Stimulated activated CD4-positive, alpha-beta T cell treated with anti-CD3 and anti-CD28 coated beads, Interleukin-4, amount 100 ng/mL, for 1 hour (primary cell): ENCODE results near the gene CSNK1A1.
"Not testable (repeated sequence)": the region's sequence is repeated elsewhere in the genome, so short reads cannot be mapped to it uniquely, and the experiment has no call there.

Experiments used
- DNase-seq: peaks from one replicate; pipeline ENCODE4 v3.0.0-alpha.2; 2020

The CSNK1A1 gene

DNA sequence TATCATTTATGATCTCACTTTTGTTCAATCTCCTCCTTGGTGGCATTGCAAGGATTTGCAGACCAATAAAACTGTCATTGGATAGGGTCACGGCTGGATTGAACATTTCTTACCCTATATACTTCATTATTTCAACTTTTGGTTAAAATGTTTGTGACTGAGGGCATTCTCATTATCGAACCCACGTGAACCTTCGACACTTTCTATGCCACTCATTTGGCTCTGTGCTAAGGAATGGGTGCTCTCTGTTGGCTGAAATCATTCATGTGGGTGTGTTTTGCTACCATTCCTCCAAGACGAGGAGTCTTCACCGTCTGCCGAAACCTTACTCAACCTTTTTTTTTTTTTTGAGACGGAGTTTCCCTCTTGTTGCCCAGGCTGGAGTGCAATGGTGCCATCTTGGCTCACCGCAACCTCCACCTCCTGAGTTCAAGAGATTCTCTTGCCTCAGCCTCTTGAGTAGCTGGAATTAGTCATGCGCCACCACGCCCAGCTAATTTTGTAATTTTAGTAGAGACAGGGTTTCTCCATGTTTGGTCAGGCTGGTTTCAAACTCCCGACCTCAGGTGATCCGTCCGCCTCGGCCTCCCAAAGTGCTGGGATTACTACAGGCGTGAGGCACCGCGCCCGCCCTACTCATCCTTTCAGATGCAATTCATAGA is 62.5 kb downstream of the CSNK1A1 start:
- DNase-seq, result no peak

DNA sequence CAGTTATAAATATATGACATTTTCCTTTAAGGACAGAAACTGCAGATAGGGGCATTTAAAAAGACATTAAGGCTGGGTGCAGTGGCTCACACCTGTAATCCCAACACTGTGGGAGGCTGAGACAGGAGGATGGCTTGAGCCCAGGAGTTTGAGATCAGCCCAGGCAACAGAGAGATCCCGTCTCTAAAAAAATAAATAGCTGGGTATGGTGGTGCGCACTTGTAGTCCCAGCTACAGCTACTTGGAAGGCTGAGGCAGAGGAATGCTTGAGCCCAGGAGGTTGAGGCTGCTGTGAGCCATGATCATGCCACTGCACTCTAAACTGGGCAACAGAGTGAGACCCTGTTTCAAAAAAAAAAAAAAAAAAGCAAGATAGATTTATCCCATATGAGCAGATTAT is 63.6 kb downstream of the CSNK1A1 start:
- DNase-seq, result no peak

DNA sequence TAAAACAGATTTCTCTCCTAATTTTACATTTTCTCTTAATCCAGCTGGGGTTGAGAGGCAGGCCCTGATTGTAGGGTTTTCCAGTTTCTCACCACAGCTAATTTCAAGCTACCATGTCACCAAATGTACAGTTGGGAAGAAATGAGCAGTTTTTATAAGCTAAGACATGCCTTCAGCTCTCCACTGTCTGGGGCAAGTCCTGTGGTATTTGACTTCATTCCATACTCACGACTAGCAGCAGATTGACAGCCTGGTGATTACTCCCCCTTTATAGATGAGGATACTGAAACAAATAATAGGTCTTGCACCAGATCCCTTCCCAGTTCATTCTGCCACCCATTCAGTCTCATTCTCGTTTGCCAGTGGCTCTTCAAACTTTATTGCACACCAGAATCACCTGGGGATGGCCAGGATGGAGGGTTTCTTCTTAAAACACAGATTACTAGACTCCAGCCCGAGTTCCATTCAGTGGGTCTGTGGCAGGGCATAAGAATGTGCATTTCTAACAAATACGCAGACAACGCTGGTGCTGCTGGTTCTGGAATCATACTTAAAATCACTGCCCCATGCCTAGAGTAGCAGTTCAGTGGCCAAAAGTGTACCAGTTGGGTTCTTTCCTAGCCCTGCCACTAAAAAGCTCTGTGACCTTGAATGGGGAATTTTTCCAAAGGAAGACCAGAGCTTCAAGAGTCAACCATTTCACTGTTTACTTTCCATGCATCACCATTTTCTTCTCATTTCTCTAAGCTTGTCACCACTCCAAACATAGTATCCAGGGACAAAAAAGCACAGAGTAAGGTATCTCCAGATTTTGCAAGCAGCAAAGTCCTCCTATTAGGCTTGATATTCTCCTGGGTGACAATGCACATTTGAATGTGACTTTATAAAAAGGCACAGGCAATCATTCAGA is 64.3 kb downstream of the CSNK1A1 start:
- DNase-seq, result no peak

DNA sequence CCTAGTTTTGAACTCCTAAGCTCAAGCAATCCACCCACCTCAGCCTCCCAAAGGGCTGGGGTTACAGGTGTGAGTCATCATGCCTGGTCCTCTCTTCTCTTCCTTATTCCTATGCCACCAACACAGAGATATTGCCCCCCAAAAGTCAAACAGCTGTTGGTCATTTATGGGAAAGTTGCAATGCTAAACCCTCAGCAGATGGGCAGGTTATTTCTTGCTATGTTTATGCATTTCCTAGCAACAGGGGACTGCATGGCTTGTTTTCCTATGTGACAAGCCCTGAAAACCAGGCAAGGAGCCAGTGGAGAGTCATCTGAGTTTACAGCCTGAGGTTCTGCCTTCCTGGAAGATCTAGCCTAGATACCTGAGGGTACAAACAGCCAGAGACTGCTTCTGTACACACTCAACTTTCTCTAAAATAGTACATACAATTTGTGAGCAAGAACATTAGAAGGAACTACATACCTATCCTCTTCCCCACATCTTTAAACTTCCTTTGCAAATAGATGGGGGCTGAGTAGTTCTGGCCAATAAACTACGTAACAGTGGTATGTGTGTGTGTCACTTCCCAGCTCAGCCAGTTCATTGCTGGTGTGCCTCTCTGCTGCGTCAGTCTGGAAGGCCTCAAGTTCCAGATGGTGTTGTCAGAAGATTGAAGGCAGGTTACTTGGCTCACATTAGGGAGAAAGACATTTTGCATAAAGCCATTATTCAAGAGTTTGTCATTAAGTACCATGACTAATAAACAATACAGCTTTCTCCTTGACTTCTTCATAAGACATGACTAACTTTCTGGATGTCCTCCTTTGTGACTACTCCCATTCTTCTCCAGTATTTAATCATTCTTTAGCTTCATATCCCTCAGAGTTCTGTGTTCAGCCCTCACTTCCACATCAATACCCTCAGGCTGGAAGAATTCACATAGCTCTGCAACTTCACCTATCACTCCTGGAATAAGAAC is 65.3 kb downstream of the CSNK1A1 start:
- no peak for DNase-seq

DNA sequence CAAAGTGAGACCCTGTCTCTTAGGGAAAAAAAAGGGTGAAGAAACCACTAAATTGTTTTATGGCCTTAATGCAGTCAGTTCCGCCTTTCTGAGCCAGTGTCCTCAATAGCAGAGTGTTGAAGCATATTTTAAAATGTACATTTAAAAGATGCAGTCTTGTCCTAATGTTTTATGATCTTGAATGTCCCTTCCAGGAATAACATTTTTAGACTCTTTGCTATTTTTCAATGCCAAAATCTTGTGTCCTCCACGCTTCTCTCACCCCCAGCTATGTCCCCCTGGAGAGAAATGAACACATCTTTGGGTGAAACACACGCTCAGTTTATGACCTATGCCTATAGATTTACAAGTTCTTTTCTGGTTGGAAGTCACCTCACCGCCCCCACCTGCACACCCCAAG is 69.8 kb downstream of the CSNK1A1 start:
- DNase-seq, result no peak

DNA sequence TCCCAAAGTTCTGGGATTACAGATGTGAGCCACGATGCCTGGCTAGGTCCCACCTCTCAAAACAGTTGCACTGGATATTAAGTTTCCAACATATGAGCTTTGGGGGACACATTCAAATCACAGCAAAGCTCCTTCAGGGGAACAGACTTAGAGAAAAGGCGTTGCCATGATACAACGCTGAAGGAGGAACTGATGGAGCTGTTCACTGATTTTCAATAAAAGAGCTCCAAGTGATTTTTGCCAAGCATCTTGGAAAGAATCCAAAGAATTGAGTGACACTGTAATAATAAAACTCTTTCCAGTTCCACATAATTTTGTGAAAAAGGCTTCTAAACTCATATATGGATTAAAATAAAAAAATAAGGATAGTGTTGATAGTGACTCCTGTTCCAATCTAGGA is 72.5 kb downstream of the CSNK1A1 start:
- no peak for DNase-seq

DNA sequence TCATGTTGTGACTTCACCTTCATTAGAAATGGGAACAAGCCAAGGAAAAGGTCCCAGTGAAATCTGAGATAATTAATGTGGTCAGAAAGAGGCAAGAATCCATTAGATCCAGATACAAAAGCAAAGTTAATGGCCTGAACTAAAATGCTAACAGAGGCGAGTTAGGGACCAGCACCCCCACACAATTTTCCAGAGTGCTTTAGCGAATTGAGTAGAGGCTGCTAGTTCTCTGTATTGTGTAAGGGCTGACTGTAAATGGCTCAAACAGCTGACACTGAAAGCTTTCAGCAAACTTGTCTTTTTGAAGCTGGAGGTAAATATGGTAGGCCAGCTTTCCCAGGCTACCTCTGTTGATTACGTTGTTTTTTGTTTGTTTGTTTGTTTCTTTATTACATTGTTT is 75.5 kb downstream of the CSNK1A1 start:
- DNase-seq, result no peak

DNA sequence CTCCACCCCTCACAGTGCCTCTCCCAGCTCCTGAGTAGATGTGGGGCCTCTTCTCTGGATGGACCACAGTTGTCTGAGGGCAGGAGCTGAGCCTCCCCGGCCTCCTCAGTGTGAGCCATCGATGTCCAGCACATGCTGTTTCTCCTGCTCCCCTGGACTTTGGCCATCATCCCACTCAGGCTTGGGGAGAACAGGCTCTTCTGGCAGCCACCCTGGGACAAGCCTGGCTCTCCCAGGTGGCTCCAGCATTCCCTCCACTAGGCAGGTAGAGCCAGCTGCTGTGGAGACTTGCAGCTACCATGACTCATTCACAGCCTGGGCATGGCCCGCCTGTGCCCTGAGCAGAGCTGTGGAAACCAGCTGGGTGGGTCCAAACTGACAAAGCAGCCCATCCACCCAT is 77.0 kb downstream of the CSNK1A1 start:
- DNase-seq, result no peak

DNA sequence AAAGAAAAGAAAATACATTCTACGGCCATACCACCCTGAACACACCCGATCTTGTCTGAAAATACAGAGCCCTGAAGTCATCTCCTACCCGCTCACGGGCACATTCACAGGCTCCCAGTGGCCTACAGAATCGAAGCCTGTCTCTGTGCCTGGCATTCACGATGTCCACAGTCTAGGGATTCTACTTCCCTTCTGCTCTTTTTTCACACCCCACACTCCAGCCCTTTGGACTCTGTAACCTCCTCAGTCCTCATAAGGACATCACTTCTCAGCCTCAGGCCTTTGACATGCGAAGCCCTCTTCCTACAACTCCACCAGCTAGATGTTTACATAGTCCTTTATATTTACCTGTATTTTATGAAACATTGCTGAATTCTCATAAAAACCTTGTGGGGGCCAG is 77.8 kb downstream of the CSNK1A1 start:
- no peak for DNase-seq

DNA sequence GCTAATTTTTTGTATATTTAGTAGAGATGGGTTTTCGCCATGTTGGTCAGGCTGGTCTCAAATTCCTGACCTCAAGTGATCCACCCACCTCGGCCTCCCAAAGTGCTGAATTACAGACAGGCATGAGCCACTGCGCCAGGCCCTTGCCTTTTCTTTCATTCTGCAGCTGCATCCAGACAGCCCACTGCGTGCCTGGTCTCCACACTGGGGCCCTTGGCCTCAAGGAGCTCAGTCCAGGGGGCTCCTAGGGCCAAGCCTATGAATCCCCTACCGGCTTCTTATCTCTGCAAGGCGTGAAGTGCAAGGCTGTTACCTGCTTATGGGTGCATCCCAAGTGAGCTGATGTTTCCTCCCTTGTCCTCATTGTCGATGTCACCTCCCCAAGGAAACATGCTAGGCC is 78.8 kb downstream of the CSNK1A1 start:
- DNase-seq, result no peak

DNA sequence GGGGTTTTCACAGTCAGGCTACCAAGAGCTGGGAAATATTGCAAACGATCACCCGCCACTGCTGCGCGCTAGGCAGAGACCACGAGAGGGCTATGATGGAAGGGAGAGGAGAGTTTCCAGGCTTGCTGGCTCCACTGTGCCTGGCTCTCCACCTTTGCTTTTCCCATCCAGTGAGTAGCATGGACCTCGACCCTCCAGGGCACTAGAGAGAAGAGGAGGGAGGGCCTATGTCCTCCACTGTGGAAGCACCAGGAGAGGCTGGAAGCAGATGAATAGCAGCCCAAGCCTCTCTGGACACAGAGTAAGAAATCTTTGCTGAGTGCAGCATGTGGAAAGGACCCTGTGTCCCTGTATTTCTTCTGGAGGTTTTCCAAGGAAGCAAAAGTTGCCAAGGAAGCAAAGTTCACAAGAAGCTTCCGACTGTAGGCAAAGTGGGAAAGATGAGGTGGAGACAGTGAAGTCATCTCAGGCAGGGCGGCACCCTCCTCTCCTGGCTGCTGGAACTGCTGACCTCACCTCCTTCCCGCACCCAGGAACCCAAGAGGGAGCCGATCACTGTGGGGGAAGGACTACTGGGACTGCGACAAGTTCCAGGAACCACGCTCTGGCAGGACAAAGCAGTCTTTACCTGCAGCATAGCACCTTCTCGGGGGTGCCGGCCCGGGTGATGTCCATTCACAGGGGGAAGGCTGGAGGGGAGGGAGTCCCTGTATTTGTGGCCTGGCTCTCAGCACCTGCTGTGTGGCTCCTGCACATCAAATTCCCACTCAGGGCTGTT is 79.6 kb downstream of the CSNK1A1 start:
- DNase-seq, result no peak

DNA sequence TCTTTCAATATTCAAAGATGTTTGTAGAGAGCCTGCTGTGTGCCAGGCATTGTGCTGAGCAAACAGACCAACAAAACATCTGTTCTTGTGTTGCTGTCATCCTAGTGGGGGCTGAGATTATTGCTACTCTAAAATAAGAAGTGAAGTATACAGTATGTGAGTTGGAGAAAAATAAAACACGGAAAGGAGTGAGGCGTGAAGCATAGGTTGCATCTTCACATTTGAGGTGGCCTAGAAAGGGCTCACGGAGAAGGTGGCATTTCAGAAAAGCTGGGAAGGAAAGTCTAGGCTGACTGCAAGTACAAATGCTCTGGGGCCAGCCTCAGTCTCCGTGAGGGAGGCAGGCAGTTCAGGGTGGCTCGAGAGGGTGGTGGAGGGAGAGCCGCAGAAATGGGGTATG is 80.3 kb downstream of the CSNK1A1 start:
- no peak for DNase-seq

DNA sequence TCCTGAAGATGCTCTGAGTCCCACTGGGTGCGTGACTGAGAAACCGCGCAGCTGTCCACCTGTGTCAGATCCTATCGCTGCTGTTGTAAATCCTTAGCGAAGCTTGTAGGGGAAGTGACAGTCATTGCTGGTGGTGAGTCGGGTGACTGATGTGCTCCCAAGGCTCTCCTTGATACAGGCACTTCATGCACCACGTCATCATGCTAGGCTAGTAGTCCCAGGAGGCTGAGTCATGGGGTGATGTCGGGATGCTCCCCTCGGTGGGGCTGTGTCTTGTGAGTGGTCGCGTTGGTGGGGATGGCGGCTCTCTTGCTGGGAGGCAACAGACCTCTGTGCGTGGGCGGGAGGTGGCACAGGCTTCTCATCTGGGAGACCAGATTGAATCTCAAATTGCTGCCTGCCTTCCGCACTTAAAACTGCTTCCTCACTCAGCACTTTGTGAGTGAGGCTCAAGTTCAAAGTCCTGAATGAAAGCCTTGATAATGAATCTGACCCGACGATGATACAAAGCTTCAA is 84.7 kb downstream of the CSNK1A1 start:
- DNase-seq, result no peak

DNA sequence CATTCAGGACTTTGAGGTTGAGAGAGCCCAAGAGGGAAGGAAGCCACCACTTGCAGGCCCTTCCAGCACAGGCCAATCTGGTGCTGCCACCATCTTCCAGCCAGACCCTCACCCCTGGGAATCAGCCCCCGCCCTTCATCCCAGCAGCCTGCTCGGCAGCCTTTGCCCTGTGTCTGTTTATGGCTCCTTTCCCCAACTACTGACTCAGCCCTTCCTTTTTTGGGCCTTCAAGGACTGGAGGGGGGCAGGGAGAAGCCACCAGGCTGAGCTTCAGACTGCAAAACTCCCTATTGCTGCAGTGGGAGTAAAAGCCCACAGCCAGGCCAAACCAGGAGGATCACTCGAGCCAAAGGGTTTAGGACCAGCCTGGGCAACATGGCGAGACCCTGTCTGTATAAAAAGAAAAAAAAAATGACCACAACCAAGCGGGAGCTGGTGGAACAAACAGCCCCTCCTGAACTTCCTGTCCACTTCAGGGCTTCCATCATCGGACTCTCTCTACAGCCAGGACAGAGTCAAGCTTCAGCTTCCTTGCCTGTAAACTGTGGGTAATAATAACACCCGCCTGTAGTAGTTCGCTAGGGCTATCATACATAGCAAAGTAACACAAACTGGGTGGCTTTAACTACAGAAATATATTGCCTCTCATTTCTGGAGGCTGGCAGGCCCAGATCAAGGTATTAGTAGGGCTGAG is 86.3 kb downstream of the CSNK1A1 start:
- DNase-seq, result no peak

DNA sequence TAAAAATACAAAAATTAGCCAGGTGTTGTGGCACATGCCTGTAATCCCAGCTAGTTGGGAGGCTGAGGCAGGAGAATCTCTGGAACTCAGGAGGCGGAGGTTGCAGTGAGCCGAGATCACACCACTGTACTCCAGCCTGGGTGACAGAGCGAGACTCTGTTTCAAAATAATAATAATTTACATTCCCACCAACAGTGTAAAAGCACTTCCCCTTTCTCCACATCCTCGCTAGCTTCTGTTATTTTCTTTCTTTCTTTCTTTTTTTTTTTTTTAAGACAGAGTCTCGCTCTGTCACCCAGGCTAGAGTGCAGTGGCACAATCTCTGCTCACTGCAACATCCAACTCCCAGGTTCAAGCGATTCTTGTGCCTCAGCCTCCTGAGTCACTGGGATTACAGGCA is 89.3 kb downstream of the CSNK1A1 start:
- DNase-seq, result not testable (repeated sequence)

DNA sequence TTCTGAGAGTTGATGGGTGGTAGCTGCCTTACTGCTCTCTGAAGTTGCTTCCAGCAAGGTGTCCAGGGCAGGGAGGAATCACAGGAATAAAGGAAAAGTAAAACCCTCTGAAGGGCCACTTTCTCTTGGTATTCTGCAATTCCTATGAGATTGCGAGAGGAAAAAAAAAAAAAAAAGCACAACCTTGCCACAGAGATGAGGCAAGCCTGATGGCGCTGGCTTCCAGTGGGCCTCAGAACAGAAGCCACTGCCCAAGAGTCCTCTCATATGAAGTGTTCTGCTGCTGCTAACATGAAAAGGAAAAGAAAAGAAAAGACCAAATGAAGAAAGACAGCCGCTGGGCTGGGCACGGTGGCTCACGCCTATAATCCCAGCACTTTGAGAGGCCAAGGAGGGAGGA is 91.3 kb downstream of the CSNK1A1 start:
- DNase-seq, result no peak

DNA sequence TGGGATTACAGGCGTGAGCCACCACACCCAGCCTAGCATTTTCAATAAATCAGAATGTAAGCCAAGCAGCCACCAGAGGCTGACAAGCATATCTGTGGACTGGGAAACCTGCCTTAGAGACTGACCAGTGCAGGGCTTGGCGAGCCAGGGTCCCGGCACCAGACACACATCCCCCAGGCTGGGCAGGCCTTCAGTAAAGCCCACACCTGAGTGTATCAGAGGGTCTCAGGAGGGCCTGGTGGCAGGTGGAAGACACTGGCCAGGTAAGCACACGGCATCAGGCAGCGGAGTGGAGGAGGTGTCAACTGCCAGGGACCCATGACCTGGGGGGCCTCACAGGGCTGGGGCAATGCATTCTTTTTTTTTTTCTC is 93.9 kb downstream of the CSNK1A1 start:
- DNase-seq, result no peak

DNA sequence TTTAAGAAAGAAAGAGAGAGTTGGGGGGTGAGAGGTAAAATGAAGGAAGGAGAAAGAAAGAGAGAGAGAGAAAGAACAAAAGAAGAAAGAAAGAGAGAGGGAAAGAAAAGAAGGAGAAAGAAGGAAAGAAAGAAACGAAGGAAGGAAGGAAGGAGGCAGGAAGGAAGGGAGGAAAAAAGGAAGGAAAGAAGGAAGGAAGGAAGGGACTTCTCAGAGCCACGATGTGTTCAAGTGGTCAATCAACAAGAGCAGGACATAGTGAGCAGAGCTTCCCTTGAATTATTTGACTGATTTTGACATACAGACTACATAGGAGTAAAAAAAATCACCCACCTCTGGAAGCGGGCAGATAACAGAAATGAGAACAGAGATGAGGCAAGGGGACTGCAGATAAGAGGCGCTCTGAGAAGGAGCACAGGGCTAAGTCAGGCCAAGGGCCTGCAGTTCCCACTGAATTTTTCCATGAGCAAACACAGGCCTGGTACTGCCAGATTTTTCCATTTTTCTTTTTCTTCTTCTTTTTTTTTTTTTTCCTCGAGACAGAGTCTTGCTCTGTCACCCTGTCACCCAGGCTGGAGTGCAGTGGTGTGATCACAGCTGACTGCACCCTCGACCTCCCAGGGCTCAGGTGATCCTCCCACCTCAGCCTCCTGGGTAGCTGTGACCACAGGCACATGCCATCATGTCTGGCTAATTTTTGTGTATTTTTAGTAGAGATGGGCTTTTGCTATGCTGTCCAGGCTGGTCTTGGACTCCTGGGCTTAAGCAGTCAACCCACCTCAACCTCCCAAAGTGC is 94.4 kb downstream of the CSNK1A1 start:
- DNase-seq, result no peak

DNA sequence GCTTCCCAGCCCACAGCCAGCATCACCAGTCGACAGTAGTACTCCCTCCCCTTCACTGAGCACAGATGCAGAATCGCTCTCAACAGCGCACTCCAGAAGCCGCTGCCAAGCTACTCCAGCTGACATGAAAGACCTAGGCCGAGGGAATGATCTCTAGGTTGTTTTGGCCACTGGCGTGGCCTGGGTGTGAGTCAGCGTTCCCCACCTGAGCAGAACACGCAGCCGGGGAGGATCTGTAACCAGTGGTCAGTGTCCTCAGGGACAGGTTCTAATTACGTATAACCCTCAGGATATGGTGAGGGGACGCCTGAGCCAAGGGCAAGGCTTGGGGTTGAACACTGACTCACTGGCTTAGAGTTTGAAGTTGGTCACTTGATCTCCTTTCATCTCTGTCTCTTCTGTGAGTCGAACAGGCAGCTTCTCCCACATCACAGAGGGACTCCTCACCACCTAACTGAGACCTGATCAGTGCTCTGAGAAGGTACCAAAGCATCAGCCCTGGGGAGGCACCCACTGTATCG is 95.3 kb downstream of the CSNK1A1 start:
- no peak for DNase-seq

DNA sequence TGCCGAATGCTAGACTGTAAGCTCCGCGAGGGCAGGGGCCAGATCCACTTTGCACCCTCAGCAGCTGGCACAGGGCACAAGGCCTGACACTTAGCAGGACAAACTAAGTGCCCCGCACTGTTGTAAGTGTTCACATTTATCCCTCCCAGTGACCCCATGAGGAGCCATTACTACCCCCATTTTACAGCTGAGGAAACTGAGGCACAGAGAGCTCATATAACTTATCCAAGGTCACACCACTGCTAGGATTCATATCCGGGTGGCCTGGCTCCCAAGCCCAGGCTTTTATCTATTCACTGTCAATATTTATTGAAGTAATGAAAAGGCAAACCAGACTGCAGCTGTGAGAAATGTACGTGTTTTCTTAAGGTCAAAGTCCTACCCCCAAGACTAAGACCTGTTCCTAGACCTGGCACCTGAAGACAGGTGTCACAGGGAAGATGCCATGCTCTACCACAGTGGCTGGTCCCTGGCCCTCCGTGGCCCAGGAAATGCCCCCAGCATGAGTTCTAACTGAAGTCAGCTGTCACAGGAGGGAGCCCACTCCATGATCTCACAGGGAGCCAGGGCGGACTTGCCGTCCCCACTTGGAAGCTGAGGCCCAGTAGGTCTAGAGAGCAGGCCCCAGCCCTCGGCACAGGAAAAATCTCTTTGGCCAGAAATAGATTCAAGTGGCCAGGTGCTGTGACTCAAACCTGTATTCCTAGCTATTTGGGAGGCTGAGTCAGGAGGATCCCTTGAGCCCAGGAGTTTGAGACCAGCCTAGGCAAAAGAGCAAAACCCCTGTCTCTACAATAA is 97.4 kb downstream of the CSNK1A1 start:
- DNase-seq, result no peak
